ES-I3 (cell line): ENCODE data around the gene GPR84.

Experiments
- H3K36me3 ChIP-seq: 2 replicates; pipeline ENCODE4 v1.6.1; 2013; ENCODE audit warnings: mild to moderate bottlenecking, low read length, control low read depth, moderate library complexity; ENCODE audit not compliant: insufficient read depth
- H3K4me1 ChIP-seq: 2 replicates; pipeline ENCODE4 v1.6.1; 2013; ENCODE audit warnings: mild to moderate bottlenecking, control low read depth, low read length; ENCODE audit not compliant: insufficient read depth
- H3K9ac ChIP-seq: 2 replicates; pipeline ENCODE4 v1.6.1; 2013; ENCODE audit warnings: low read depth, mild to moderate bottlenecking, low read length, moderate library complexity
- H3K9me3 ChIP-seq: 2 replicates; pipeline ENCODE4 v1.6.1; 2013; ENCODE audit warnings: mild to moderate bottlenecking, low read length, moderate library complexity; ENCODE audit not compliant: control insufficient read depth, insufficient read depth

The GPR84 gene

GRCh38 chr12:54398218-54398617 lies 33.9 kb upstream of the GPR84 start:
- no peaks in the 10 kb centered on the region for H3K9me3 ChIP-seq
- no peaks in the 10 kb centered on the region for H3K4me1 ChIP-seq
- no peak overlapping the region for H3K9ac ChIP-seq
- H3K36me3 ChIP-seq: peaks cover 19% of the 10 kb centered on the region; the same call in 1 of the 2 replicates

DNA sequence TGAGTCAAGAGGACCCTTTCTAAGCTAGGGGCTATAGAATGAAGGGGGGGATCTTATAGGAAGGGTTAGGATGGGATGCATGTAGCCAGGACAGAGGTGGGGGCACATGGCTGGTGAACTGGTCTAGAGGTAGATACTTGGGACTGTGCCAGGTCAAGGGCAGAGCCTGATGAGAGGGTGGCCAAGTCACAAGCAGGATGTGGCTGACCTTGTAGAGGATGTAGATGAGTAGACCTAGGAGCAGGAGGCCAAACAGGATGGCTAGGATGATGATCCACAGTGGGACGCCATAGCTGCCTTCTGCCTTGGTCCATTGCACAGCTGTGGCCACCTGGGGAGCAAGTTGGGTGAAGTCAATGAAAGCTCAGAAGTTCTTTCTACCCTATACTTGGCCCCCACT lies 32.9 kb upstream of the GPR84 start:
- no peaks in the 10 kb centered on the region for H3K9me3 ChIP-seq
- peaks cover 19% of the 10 kb centered on the region; the same call in 1 of the 2 replicates for H3K36me3 ChIP-seq
- no peak overlapping the region for H3K9ac ChIP-seq
- no peaks in the 10 kb centered on the region; the same call in 1 of the 2 replicates for H3K4me1 ChIP-seq

- Histone ChIP-seq H3K9me3 (no peaks in the 10 kb centered on the region), H3K4me1 (no peaks in the 10 kb centered on the region; the same call in 1 of the 2 replicates), H3K36me3 (peaks cover 11% of the 10 kb centered on the region; the same call in 1 of the 2 replicates), H3K9ac (no peak overlapping the region)
Observed at GRCh38 chr12:54395545-54395944, 31.3 kb upstream of the GPR84 start.

- Histone ChIP-seq H3K36me3 (peaks cover 11% of the 10 kb centered on the region; the same call in 1 of the 2 replicates), H3K9me3 (no peaks in the 10 kb centered on the region), H3K4me1 (peaks cover 2% of the 10 kb centered on the region; the same call in 1 of the 2 replicates), H3K9ac (no peak overlapping the region)
Observed at GRCh38 chr12:54394986-54395385, 30.7 kb upstream of the GPR84 start.

GRCh38 chr12:54394281-54394719 lies 30.0 kb upstream of the GPR84 start:
- Histone ChIP-seq H3K9me3 (no peaks in the 10 kb centered on the region), H3K4me1 (peaks cover 9% of the 10 kb centered on the region), H3K36me3 (peaks cover 11% of the 10 kb centered on the region; the same call in 1 of the 2 replicates), H3K9ac (no peak overlapping the region)

DNA sequence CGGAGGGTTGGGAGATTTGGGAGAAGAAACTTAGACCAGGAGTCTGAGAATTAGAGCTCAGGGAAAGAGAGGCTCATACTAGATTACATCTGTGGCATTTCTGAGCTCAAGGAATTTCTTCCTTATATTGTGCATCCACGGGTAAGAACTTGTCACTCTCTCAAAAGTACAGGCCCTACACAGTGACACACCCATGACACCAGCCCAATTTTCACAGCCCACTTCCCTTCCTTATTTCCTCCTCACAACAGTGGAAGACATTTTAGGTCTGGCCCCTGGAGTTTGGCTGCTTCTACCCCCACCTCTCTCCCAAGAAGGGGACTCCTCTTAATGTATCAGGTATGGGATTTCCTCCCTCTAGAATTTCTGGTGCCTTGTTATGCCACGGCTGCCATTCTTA lies 29.5 kb upstream of the GPR84 start:
- H3K9me3 ChIP-seq: no peaks in the 10 kb centered on the region
- no peak overlapping the region for H3K9ac ChIP-seq
- H3K36me3 ChIP-seq: peaks cover 11% of the 10 kb centered on the region; the same call in 1 of the 2 replicates
- peaks cover 14% of the 10 kb centered on the region for H3K4me1 ChIP-seq

DNA sequence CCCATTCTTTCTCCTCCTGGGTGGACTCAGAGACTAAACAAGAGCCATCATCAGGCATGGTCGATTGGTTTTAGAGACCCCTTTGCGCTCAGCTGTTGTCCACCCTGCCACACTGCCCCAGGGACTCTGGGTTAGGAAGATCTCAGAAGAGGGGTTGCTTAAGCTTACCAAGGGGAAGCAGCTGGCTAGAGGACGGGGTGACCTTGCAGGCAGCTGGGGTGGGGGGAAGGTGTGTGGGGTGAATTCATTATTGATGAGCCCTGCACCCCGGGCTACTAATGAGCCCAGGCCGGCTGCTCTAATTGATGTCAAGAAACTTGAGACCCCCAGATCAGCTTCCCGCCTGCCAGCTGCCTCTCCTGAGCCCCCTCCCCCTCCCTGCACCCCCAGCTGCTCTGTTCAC lies 28.9 kb upstream of the GPR84 start:
- H3K4me1 ChIP-seq: peaks cover 20% of the 10 kb centered on the region
- H3K9ac ChIP-seq: no peak overlapping the region
- no peaks in the 10 kb centered on the region for H3K9me3 ChIP-seq
- H3K36me3 ChIP-seq: peaks cover 8% of the 10 kb centered on the region; the same call in 1 of the 2 replicates

DNA sequence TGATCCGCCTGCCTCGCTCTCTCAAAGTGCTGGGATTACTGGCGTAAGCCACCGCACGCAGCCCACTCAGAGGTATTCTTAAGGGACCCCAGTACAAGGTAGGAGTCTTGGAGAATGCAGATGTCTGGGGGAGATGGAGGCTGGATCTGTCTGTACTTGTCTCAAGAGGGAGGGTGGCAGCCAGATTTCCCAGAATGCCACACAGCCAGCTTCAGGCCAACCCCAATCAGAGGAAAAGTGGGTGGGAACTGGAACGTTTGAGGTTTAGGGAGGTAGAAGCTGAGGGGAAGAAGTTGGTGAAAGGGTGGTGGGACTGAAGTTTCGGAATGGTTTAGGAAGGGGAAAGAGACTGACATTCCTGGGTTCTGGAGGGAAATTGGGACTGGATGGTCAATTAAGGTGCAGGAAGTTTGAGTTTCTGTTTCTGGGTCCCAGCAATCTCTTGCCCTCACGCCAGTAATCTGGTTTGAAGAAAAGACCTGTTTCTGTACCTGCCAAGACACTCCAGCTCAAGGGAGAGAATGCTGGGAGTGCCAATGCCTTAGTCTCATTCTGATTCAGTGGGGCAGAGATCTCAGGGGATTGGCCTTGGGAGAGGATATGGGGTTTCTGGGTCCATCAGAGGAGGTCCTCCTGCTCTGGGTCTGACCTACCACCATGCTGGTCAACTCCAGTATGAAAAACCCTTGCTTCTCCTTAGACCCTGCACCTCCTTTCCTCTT lies 28.4 kb upstream of the GPR84 start:
- Histone ChIP-seq H3K4me1 (peaks cover 25% of the 10 kb centered on the region), H3K9ac (no peak overlapping the region), H3K36me3 (peaks cover 5% of the 10 kb centered on the region; the same call in 1 of the 2 replicates), H3K9me3 (no peaks in the 10 kb centered on the region)

DNA sequence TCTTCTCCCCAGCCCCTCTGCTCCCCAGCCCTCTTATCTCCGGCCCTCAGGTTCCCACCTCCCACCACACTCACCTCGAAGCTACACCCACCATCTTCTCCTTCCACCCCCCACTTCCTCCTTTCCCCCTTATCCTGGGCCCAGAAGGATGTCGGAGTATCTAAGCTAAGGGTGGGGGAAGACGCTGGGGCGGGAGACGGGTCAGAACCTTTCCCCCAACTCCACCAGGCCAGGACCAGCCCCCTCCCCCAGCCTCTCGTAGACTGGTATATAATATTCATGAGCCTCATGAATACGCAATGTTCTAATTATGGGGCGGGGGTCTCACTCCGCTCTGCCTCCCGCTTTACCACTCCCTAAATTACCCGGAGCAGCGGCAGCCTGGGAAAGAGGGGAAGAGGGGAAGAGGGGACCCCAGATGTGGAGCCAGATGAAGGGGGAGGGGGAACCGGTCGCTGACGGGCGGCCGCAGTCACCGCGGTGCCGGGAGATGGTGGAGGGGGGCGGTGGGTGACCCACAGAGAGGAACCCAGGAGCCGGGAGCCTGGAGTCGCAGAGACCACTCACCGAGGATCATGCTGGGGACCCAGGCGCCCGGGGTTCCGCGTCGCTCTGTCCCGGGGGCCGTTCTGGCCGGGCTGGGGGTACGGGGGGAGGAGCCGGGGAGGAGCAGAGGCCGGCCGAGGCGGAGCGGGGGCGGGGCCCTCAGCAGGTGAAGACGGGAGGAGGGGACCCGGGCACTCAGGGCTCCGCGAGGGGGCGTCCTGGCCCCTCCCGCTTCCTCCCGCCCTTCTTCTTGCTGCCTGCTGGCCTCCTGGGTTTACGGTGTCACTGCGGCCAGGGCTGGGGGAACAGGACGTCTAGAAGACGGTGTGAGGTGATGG lies 26.6 kb upstream of the GPR84 start:
- peak overlapping the region; percentile 90 for H3K9ac ChIP-seq
- peaks cover 2% of the 10 kb centered on the region; the same call in 1 of the 2 replicates for H3K36me3 ChIP-seq
- H3K4me1 ChIP-seq: peaks cover 43% of the 10 kb centered on the region
- H3K9me3 ChIP-seq: no peaks in the 10 kb centered on the region

DNA sequence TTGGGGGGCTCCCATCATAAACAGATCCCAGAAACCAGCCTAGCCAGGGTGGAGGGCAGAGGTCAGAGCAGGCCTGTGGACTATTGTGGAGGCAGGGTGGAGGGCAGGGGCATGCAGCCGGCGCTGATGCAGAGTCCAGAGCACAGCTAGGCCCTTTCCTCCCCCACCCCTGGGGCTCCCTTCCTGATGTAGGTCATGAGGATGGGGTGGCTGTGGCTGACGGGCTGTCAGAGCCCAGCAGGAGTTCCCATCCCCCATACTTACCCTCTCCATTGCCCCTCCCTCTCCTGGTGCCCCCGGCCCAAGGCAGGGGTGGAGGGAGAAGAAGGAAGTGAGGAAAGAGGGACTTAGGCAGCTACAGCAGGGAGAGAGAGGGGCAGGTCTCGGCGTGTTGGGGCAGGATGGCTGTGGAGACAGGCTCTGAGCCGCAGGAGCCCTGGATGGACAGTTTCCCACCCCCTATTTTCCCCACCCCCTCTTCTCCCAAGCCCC lies 25.9 kb upstream of the GPR84 start:
- Histone ChIP-seq H3K36me3 (no peaks in the 10 kb centered on the region), H3K9me3 (no peaks in the 10 kb centered on the region), H3K9ac (peak overlapping the region; percentile 90; the same call in 1 of the 2 replicates), H3K4me1 (peaks cover 48% of the 10 kb centered on the region)

DNA sequence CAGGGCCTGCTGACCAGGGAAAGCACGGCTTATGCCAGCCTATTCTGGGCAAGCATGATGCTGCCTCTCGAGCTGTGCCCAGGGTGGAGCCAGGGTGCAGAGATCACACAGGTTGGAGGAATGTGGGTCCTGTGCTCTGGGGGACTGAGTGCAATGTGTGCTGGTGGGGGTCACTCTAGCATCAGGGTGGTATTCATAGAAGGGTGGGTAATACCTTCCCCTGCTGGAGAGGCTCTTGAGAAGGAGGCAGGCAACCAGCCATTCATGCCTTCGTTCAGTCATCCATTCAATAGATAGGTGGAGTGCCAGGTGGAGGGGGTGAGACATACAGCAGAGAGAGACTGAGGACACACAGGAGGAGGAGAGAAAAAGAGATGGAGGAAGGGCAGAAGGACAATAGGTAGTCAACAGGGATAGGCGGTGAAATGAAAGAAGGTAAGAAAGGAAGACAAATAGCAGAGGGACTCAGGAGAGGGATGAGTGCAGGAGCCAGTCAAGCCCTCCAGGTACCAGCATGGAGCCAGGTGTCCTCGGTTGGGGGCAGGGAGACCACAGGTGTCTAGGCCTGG lies 25.4 kb upstream of the GPR84 start:
- Histone ChIP-seq H3K36me3 (no peaks in the 10 kb centered on the region), H3K9me3 (no peaks in the 10 kb centered on the region), H3K4me1 (peaks cover 53% of the 10 kb centered on the region), H3K9ac (peak overlapping the region; percentile 28; the same call in 1 of the 2 replicates)

- H3K9ac ChIP-seq: no peak overlapping the region
- no peaks in the 10 kb centered on the region for H3K36me3 ChIP-seq
- H3K4me1 ChIP-seq: peaks cover 58% of the 10 kb centered on the region
- no peaks in the 10 kb centered on the region for H3K9me3 ChIP-seq
Observed at GRCh38 chr12:54389134-54389508, 24.8 kb upstream of the GPR84 start.

DNA sequence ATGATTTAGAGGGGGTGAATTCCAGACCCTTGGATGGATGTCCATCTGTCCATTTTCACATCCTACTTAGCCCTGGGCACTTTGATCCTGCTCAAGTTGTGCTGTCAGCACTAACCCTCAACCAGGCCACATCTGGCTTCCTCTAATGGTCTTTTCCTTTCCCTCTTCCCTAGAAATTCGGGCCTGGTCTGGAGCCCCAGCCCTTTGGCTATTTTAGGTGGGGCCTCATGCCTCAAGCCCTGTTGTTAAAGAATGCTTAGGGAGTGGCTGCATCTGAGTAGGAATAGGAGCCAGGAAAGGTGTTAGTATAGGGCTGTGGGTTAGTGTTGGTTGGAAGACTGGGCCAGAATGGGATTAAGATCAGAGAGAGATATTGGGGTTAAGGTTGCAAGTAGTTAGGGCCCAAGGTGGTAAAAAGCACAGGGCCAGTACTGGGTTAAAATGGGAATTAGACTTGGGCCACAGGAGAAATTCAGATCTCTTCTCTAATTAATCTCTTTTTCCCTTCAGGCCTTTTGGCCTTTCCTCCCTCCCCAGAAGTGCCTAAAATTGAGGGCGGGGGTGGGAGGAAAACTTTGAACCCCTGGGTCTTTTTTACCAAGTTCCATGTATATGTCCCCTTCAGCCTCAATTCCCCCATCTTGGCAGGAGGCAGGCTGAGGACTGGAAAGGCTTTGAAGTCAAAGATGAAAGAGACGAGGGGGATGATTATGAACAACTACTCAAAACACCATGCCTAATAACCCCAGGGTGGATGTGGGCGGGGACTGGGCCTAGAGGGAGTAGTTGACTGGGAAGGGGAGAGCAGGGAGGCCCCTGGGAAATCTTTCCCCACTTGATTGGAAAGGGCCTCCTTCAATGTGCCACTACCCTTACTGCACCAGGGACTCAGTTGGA lies 24.2 kb upstream of the GPR84 start:
- Histone ChIP-seq H3K36me3 (no peaks in the 10 kb centered on the region), H3K9ac (no peak overlapping the region), H3K4me1 (peaks cover 58% of the 10 kb centered on the region), H3K9me3 (no peaks in the 10 kb centered on the region)
